Measurements from ENCODE around the gene BOD1.

The BOD1 gene

DNA sequence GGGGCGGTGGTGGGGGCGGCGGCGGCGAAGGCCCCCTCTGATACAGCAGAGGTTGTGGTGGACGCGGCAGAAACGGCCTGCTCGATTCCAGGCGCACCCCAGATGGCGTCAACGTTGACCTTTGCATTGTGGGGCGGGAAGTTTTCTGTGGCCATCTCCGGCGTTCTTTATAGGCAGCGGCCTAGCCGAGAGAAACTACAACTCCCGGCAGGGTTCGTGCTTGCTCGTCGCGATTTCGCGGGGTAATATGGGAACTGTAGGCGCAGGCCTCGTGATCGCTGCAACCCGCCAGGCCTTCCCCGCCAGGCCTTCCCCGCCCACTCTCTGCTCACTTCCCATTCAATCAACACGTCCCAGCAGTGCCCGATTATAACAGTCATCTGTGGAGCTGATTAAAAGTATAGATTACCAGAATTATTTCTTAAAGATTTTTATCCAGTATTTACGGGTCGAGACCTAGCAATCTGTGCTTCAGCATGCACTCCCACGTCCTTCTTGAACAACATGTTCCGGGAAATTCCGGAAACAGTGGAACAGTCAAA lies at the start of gene BOD1:
BOD1 (minus strand) TSS at position 74 of the 542 bp plus-strand sequence. CDS start 214 bp downstream, outside the sequence.
- peak within 1 kb of the TSS; percentile 97 for H3K27ac ChIP-seq
- TF ChIP-seq, protein P1, sequence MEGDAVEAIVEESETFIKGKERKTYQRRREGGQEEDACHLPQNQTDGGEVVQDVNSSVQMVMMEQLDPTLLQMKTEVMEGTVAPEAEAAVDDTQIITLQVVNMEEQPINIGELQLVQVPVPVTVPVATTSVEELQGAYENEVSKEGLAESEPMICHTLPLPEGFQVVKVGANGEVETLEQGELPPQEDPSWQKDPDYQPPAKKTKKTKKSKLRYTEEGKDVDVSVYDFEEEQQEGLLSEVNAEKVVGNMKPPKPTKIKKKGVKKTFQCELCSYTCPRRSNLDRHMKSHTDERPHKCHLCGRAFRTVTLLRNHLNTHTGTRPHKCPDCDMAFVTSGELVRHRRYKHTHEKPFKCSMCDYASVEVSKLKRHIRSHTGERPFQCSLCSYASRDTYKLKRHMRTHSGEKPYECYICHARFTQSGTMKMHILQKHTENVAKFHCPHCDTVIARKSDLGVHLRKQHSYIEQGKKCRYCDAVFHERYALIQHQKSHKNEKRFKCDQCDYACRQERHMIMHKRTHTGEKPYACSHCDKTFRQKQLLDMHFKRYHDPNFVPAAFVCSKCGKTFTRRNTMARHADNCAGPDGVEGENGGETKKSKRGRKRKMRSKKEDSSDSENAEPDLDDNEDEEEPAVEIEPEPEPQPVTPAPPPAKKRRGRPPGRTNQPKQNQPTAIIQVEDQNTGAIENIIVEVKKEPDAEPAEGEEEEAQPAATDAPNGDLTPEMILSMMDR (conservative IDR thresholded peaks at IDR 0.05): no peak

DNA sequence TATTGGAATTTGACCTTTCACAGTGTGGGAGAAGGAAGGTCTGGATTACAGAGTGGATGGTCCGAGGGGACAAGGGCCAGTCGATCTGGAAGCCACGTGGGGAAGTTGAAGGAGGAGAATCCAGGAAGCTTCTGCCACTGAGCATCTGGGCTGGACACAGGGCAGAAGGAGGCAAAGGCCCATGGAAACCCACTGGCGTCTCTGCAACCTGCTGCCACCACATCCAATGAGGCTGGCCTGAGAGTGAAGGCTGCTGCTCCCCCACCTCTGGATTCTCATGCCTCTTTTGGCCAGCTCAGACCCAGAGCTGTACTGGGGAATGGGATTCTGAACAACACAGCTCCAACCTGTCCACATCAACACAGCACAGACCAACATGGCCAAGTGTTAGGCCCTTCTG lies 48.9 kb upstream of the BOD1 start:
- no peak overlapping the region for H3K27ac ChIP-seq

DNA sequence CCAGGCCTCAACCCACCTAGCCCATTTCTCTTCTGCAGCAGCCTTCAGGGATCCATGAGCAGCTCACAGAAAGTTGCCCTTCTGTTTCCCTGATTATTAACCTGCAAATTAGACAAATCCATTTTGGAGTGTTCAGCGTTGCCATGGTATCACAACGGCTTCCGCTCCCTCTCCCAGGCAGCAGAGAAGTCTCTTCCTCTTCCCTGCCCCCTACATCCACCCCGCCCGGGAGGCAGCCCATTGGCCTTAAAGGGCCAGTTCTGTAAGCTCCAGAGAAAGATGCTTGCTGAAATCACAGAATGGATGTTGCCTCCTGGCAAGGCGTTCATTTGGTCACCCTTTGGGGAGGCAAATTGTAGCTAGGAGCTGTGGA lies 47.7 kb upstream of the BOD1 start:
- TF ChIP-seq, protein P1 (conservative IDR thresholded peaks at IDR 0.05): no peak

More for the DNA sequence above, 48.9 kb upstream of the BOD1 start:
- TF ChIP-seq, protein P1 (conservative IDR thresholded peaks at IDR 0.05): no peak

DNA sequence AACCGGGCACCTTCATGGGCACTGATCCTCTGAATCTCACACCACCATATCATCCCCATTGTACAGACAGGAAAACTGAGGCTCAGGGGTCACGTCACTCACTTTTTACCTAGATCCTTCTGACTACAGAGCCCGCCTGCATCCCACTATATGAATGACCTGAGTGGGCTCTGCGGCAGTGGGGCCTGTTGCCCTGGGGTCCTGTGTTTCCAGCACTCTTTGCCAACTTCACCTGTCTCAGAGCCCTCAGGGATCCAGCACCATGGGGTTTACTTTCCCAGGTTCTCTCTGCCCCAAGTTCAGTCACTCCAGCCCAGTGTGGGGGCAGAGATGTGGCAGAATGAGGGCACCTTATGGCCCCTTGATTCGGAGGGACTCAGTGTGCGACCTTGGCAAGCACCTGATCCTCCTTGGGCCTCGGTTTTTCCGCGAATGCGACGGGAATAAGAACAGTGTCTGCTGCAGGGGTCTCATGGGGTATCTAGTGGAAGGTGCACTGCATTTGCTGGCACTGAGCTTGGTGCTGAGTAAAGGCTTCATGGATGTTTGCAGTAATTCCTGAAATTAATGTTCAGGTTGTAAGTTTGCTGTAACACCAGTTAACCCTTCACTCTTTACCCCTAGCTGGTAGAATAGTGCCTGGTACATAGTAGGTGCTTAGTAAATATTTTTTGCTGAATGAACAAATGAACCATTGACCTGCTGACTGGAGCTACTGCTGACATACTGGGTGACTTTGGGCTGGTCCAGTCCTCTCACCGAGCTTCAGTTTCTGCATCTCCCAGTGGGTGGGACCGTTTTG lies 47.1 kb upstream of the BOD1 start:
- TF ChIP-seq, protein P1 (conservative IDR thresholded peaks at IDR 0.05): no peak
- H3K27ac ChIP-seq: no peak overlapping the region

More for the DNA sequence above, 47.7 kb upstream of the BOD1 start:
- no peak overlapping the region for H3K27ac ChIP-seq

DNA sequence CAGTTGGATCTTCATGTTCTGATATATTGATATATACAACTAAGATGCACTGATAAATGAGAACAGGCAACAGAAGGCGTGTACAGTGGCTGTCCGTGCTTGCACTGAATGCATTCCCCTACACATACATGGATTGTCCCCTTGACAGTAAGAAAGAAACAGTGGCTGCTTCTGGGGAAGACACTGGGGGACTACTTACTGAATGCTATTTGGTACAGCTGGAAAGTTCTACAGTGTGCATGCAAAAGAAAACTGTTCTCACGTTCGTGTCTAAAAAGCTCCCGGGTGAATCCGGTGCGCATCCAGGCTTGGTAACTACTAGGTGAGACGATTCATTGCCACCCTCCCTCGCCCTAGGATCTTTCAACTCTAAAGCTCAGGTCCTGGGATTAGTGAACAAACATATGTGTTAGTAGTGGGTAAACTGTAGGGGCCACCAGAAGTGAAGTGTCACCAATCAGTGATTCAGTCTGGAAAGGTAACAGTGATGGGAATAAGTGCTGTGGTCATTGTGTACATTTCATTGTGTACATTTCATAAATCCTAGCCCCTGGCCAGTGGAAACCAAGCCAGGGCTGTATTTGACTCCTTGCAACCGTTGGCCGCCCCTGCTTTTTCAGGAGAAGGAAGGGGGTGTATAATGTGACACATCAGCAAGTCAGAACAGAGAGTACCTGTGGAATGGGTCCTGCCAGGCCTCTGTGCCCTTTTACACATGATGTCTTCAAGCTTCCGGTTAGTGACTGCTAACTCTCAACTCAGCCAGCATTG lies 46.3 kb upstream of the BOD1 start:
- TF ChIP-seq, protein P1 (conservative IDR thresholded peaks at IDR 0.05): no peak
- H3K27ac ChIP-seq: no peak overlapping the region

DNA sequence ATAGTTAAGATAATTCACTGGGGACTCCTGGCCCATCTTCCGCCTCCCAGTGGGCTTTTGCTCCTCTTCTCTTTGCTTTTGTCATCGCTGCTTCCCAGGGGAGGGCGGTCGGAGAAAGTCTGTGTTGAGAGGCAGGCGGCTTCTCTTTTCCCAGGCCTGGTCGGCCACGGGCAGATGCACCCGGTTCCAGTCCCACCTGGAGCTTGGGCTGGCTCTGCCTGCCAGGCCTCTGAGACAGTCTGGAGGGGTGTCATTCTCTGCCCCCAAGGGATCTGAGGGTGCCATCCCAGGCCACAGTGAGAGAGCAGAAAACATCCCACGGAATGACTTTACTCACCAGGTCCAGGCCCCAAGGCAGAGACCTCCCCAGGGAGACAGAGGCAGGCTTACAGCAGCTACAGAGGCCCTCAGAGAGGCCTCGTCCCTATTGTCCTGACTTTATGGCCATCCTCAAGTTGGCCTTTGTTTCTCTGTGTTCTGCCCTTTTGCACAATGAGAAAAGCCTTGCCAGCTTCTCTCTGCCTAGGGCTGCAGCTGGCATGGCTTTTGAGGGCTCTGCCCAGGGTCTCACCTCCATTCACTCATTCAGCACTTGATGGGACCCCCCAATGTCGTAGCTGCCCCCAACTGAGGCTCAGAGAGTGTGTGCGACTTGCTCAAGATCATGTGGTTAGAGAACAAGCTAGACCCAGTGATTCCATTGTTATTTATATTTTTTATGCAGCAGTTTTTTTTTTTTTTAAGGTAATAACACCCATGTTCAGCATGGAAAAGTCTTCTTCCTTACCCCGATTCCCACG lies 44.2 kb upstream of the BOD1 start:
- no peak overlapping the region for H3K27ac ChIP-seq
- TF ChIP-seq, protein P1 (conservative IDR thresholded peaks at IDR 0.05): no peak
